OCI-LY7 (cell line): ENCODE results near the gene SLC17A8. TPM values are rescaled to one million over a fixed set of nuclear protein-coding genes. Genes with fewer than 3 reads are reported as not detected.

Experiments
- BruUV-seq: library from RNA; stranded (reverse); fragments of 400-500 nt; replicated peaks from 2 replicates; lab custom pipeline; 2021; lab: Mats Ljungman, UMichigan
- CTCF ChIA-PET: fragments of 300-600 bp; sonication (Branson Sonifier 250); formaldehyde crosslinking; loops from one replicate; lab custom pipeline; 2022; ENCODE audit warnings: antibody characterized with exemption; ENCODE audit not compliant: unreplicated experiment; lab: Charles Lee
- POLR2A ChIA-PET: fragments of 300-600 bp; sonication (Branson Sonifier 250); formaldehyde crosslinking; loops from one replicate; lab custom pipeline; 2022; ENCODE audit warnings: antibody characterized with exemption; lab: Charles Lee
- DNase-seq: peaks from one replicate; pipeline ENCODE4 v3.0.0-alpha.2; 2015; ENCODE audit warnings: low spot score
- H2AFZ ChIP-seq: fragments of 200-600 bp; sonication (generic), shearing (Covaris generic); 2 replicates; pipeline ENCODE4 v1.6.1; 2014; ENCODE audit warnings: mild to moderate bottlenecking, antibody characterized with exemption, low read length, moderate library complexity
- H3K27ac ChIP-seq: fragments of 200-600 bp; sonication (generic); 2 replicates; pipeline ENCODE4 v1.5.1; 2014; ENCODE audit warnings: mixed run types, low read depth, mild to moderate bottlenecking, moderate library complexity, low read length, inconsistent platforms; ENCODE audit not compliant: poor library complexity, severe bottlenecking
- H3K36me3 ChIP-seq: fragments of 200-600 bp; sonication (generic); 2 replicates; pipeline ENCODE4 v1.6.1; 2014; ENCODE audit warnings: mild to moderate bottlenecking, antibody characterized with exemption, low read length, moderate library complexity, mixed read lengths; ENCODE audit not compliant: insufficient read depth
- H3K4me1 ChIP-seq: fragments of 200-600 bp; sonication (generic); 2 replicates; pipeline ENCODE4 v1.5.1; 2014; ENCODE audit warnings: mild to moderate bottlenecking, low read length; ENCODE audit not compliant: insufficient read depth, poor library complexity, severe bottlenecking
- H3K4me2 ChIP-seq: fragments of 200-600 bp; sonication (generic); 2 replicates; pipeline ENCODE4 v1.6.1; 2014; ENCODE audit warnings: mild to moderate bottlenecking, low read length
- H3K4me3 ChIP-seq: fragments of 200-600 bp; sonication (generic); 2 replicates; pipeline ENCODE4 v1.5.1; 2014; ENCODE audit warnings: mild to moderate bottlenecking, low read depth, low read length; ENCODE audit not compliant: poor library complexity, severe bottlenecking
- H3K79me2 ChIP-seq: fragments of 200-600 bp; sonication (generic); 2 replicates; pipeline ENCODE4 v1.6.1; 2016; ENCODE audit warnings: low read depth, mild to moderate bottlenecking, low read length, moderate library complexity, mixed read lengths; ENCODE audit not compliant: insufficient read depth
- H3K9me2 ChIP-seq: fragments of 200-600 bp; sonication (generic); 2 replicates; pipeline ENCODE4 v1.6.1; 2016; ENCODE audit warnings: mild to moderate bottlenecking, low read length, mixed read lengths; ENCODE audit not compliant: insufficient read depth
- H3K9me3 ChIP-seq: fragments of 200-600 bp; sonication (generic); 2 replicates; pipeline ENCODE4 v1.6.1; 2014; ENCODE audit warnings: mild to moderate bottlenecking, mixed run types, low read length, mixed read lengths
- H4K20me1 ChIP-seq: fragments of 200-600 bp; sonication (generic); 2 replicates; pipeline ENCODE4 v1.6.1; 2014; ENCODE audit warnings: mild to moderate bottlenecking, antibody characterized with exemption, low read length, moderate library complexity, mixed read lengths; ENCODE audit not compliant: insufficient read depth
- CTCF ChIP-seq: fragments of 200-600 bp; sonication (generic); conservative IDR thresholded peaks from 2 replicates; pipeline ENCODE4 v1.5.1; 2014; ENCODE audit warnings: mild to moderate bottlenecking, antibody characterized with exemption, low read length, moderate library complexity, mixed read lengths
- EZH2phosphoT487 ChIP-seq: fragments of 200-600 bp; sonication (generic); IDR thresholded peaks from 2 replicates; pipeline ENCODE4 v1.6.1; 2018; ENCODE audit warnings: low read depth, borderline replicate concordance, mild to moderate bottlenecking, mixed run types, antibody characterized with exemption, low read length, moderate library complexity, mixed read lengths
- intact Hi-C: fragments of 100-400 bp; cut with micrococcal nuclease; formaldehyde crosslinking; loops from one replicate; pipeline ENCODE4 v1.10.0; 2022; ENCODE audit not compliant: unreplicated experiment
- total RNA-seq, 2 experiments: library from RNA; depleted of rRNA in 1 of 2; stranded (reverse); fragments of >200 nt in 1 of 2; shearing (Covaris generic) in 1 of 2; gene quantifications; 2 replicates each; pipeline ENCODE4 v1.2.3, GENCODE V29; 2014 to 2022

SLC17A8 gene
- total RNA-seq, 2 experiments from 2014 or later: not detected

DNA sequence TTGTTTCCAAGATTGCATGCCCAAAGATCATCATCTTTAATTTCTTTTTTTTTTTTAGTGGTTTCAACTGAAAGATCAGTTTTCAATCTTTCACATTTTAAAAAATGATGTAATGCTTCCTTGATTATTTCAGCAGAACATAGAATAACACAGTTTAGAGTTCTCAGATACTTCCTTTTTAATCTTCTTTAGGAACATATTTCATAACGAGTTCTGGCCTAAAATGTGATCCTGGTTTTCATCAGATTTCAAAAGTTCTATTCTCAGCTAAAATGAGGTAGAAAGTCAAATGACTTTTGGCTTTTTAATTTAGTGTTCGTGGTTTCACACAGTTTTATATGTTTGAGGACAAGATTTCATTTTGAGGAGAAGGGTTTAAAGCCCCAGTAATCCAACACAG is 76.8 kb downstream of the SLC17A8 start:
- POLR2A ChIA-PET: no interaction called here
- CTCF ChIA-PET: no interaction called here

DNA sequence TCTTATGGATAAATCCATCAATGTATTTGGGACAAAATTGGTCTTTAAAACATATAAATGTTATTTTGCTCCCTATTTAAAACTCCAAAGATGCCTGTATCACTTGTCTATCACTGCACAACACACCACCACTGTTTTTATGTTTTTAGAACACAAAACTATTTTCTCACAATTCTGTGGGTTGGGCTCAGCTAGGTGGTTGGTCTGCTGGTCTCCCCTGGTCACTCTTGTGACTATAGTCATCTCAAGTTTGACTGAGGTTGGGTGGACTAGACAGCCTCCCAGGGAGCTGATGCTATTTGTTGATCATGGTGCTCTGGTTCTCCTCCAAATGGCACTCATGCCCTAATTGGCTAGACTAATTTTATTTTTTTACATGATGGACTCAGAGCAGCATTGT is 77.3 kb downstream of the SLC17A8 start:
- H3K36me3 ChIP-seq: no peaks in the 10 kb centered on the region
- no TSS peak for BruUV-seq
- H3K4me2 ChIP-seq: no peak overlapping the region
- H3K4me3 ChIP-seq: no peak overlapping the region
- no peaks in the 10 kb centered on the region for H3K79me2 ChIP-seq
- H4K20me1 ChIP-seq: no peaks in the 10 kb centered on the region
- H3K27ac ChIP-seq: no peak overlapping the region
- TF ChIP-seq EZH2phosphoT487 (no peak), CTCF (no peak)
- H3K9me3 ChIP-seq: no peaks in the 10 kb centered on the region
- DNase-seq: no peak
- no peaks in the 10 kb centered on the region for H3K9me2 ChIP-seq
- POLR2A ChIA-PET: interaction anchor here (0.7 kb wide), 1 partner anchor 41 kb away, joined by 3 read pairs; no protein-coding TSS in a partner anchor
- intact Hi-C loops: no loop called here
- CTCF ChIA-PET: no interaction called here
- H2AFZ ChIP-seq: no peak overlapping the region
- H3K4me1 ChIP-seq: no peaks in the 10 kb centered on the region

More for the DNA sequence above, 76.8 kb downstream of the SLC17A8 start:
- H3K36me3 ChIP-seq: no peaks in the 10 kb centered on the region
- H2AFZ ChIP-seq: no peak overlapping the region
- no peak overlapping the region for H3K27ac ChIP-seq
- H3K4me2 ChIP-seq: no peak overlapping the region
- no peak overlapping the region for H3K4me3 ChIP-seq
- DNase-seq: no peak
- intact Hi-C loops: no loop called here
- no peaks in the 10 kb centered on the region for H3K9me2 ChIP-seq
- no peaks in the 10 kb centered on the region for H4K20me1 ChIP-seq
- H3K79me2 ChIP-seq: no peaks in the 10 kb centered on the region
- no peaks in the 10 kb centered on the region for H3K9me3 ChIP-seq
- H3K4me1 ChIP-seq: no peaks in the 10 kb centered on the region
- TF ChIP-seq CTCF (no peak), EZH2phosphoT487 (no peak)
- no TSS peak for BruUV-seq

DNA sequence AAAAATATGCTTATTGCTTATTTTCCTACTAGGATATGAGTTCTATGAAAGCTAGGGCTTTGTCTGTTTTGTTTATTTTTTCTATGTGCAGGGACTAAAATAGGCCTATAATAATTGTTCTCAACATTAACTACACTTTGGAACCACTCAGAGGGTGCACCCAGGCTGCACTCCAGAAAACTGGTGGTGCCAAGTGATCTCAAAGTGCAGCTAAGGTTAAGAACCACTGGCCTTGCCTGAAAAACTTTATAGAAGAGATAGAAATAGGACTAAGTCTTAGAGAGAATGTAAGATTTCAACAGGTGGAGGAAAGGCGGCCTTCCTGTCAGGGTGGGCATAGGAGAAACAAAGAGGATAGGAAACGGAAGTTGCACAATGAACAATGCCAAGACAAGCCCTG is 79.1 kb downstream of the SLC17A8 start:
- CTCF ChIA-PET: no interaction called here

More for the DNA sequence above, 79.1 kb downstream of the SLC17A8 start:
- no peaks in the 10 kb centered on the region for H3K9me3 ChIP-seq
- DNase-seq: no peak
- H3K4me3 ChIP-seq: no peak overlapping the region
- no peaks in the 10 kb centered on the region for H3K4me1 ChIP-seq
- no peaks in the 10 kb centered on the region for H3K9me2 ChIP-seq
- H3K4me2 ChIP-seq: no peak overlapping the region
- H4K20me1 ChIP-seq: no peaks in the 10 kb centered on the region
- no peak overlapping the region for H3K27ac ChIP-seq
- H3K79me2 ChIP-seq: no peaks in the 10 kb centered on the region
- no peak for TF ChIP-seq EZH2phosphoT487
- TF ChIP-seq CTCF: no peak
- POLR2A ChIA-PET: interaction anchor here (0.6 to 1.0 kb wide), 3 partner anchors 10 to 53 kb away, joined by 3 to 6 read pairs (median 4); no protein-coding TSS in a partner anchor
- H3K36me3 ChIP-seq: no peaks in the 10 kb centered on the region
- intact Hi-C loops: no loop called here
- no TSS peak for BruUV-seq
- no peak overlapping the region; the same call in 1 of the 2 replicates for H2AFZ ChIP-seq
